HUDEP-2 (cell line): Measurements from ENCODE around the gene MOB2.
"Not testable (repeated sequence)": the region's sequence is repeated elsewhere in the genome, so short reads cannot be mapped to it uniquely, and the experiment has no call there.

Experiments used
- DNase-seq, 76 experiments: peaks; one replicate each; lab custom pipeline; 2025; ENCODE audit not compliant: unreplicated experiment in 76 of 76; lab: John Stamatoyannopoulos, UW

MOB2 gene

DNA sequence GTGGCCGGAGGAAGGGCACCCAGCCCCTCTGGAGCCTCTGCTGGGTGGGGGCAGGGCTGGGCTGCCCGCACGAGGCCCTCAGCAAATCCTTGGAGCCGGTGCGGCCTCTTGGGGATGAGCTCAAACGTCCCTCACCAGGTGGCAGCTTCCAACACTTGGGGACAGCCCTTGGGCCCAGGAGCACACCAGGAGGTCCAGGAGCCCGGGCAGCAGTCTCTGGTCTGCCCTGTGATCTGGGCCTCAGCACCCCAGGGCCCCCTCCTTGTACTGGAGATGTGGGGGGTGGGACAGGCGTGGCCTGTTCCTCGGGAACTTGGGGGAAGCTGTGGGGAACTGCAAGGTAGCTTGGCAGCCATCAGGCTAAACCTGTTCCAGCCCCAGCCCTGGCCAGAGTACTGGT, 40.0 kb downstream of the MOB2 start:
- no peak for DNase-seq

DNA sequence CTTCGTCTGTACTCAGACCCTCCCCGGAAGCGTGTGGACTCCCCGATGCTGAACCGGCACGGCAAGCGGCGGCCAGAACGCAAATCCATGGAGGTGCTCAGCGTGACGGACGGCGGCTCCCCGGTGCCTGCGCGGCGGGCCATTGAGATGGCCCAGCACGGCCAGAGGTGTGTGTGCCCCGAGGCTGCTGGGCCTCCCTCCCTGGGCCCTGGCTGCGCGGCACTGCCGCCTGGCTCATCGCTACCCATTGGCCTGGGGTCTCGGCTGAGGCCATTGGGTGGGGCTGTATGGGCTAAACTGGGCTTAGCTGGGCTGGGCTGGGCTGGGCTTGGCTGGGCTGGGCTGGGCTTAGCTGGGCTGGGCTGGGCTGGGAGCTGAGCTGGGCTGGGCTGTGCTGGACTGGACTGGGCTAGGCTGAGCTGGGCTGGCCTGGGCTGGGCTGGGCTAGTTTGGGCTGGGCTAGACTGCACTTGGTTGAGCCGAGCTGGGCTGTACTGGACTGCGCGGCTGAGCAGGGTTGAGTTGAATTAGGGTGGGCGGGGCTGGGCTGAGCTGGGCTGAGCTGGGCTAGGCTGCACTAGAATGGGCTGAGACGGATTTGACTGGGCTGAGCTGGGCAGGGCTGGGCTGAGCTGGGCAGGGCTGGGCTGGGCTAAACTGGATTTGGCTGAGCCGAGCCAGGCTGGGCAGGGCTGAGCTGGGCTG, 40.7 kb downstream of the MOB2 start:
- peak in 2 of 76 experiments; percentile 7 to 16 for DNase-seq

- DNase-seq, result no peak
Measured at GRCh38 chr11:1444823-1445422, 41.7 kb downstream of the MOB2 start.

DNA sequence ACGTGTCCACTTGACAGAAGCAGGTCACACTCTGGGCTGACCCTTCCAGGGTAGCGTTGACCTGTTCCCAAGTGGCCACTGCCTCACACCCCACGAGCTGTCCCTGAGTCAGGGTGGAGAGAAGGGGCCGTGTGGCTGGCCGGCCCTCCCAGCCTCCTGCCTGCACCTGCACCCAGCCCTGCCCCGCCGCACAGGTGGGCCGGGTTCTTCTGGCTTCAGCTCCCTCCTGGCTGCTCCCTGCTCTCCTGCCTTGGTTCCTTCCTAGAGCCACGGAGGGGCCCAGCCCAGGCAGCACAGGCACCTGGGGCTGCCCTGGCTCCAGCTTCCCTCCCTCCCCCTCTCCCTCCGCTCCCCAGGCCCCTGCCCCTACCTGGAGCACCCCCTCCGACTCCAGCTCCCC, 42.3 kb downstream of the MOB2 start:
- no peak for DNase-seq

DNA sequence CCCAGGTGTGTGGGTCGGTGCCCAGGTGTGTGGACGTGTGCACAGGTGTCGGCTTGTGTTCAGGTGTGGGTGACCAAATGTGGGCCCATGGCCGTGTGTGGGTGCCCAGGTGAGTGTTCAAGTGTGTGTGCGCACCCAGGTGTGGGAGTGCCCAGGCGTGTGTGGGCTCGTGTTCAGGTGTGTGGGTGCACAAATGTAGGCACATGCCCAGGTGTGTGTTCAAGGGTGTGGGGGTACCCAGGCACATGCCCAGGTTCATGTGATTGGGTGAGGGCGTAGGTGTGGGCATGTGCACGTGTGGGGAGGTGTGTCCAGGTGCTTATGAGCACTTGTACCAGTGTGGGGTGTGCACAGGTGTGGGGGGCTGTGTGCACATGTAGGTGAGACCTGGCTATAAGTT, 42.8 kb downstream of the MOB2 start:
- DNase-seq, result no peak

- DNase-seq, result no peak
Measured at GRCh38 chr11:1442807-1443366, 43.7 kb downstream of the MOB2 start.

GRCh38 chr11:1442163-1442562, 44.4 kb downstream of the MOB2 start:
- DNase-seq, result no peak

DNA sequence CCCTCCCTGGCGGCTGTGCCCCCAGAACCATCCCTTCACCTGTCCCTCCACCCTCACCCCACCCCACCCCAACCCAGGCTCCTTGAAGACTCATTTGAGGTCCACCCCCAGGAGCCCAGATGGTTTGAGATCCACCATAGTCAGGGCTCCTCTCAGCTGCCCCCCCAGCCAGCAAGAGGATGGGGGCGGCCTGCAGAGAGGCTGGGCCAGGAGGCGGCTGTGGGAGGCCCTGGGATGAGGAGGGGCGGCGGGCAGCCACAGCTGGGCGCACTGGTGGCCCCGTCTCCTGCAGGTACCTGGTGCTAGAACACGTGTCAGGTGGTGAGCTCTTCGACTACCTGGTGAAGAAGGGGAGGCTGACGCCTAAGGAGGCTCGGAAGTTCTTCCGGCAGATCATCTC, 46.1 kb downstream of the MOB2 start:
- DNase-seq, result no peak

GRCh38 chr11:1440066-1440465, 46.5 kb downstream of the MOB2 start:
- no peak for DNase-seq

- no peak for DNase-seq
Measured at GRCh38 chr11:1439341-1439740, 47.2 kb downstream of the MOB2 start.

- no peak for DNase-seq
Measured at GRCh38 chr11:1438967-1439330, 47.6 kb downstream of the MOB2 start.

GRCh38 chr11:1438261-1438966, 48.2 kb downstream of the MOB2 start:
- DNase-seq, result no peak

DNA sequence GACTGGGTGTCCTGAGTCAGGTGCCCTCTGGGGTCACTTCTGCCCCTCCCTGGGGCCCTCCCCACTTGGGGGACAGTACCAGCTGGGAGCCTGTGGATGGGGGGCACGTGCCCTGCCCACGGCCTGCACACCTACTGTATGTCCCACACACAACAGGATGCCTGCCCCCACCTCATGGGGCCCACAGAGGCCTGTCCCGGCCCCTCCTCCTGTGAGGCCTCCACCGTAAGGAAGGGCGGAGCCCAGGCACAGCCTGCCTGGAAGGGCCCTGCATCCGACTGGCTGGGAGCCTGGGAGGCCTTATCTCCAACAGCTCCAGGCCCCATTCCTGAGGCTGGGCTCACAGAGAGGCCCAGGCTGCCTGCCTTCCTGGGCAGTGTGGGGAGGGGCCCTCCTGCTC, 49.1 kb downstream of the MOB2 start:
- peak in 2 of 76 experiments; percentile 7 to 14 for DNase-seq

- DNase-seq, result no peak
Measured at GRCh38 chr11:1436468-1437039, 50.0 kb downstream of the MOB2 start.

GRCh38 chr11:1435820-1436467, 50.6 kb downstream of the MOB2 start:
- no peak for DNase-seq

GRCh38 chr11:1435479-1435819, 51.1 kb downstream of the MOB2 start:
- not testable (repeated sequence) for DNase-seq

- no peak for DNase-seq
Measured at GRCh38 chr11:1433977-1434640, 52.5 kb downstream of the MOB2 start.

- no peak for DNase-seq
Measured at GRCh38 chr11:1433568-1433967, 53.0 kb downstream of the MOB2 start.

DNA sequence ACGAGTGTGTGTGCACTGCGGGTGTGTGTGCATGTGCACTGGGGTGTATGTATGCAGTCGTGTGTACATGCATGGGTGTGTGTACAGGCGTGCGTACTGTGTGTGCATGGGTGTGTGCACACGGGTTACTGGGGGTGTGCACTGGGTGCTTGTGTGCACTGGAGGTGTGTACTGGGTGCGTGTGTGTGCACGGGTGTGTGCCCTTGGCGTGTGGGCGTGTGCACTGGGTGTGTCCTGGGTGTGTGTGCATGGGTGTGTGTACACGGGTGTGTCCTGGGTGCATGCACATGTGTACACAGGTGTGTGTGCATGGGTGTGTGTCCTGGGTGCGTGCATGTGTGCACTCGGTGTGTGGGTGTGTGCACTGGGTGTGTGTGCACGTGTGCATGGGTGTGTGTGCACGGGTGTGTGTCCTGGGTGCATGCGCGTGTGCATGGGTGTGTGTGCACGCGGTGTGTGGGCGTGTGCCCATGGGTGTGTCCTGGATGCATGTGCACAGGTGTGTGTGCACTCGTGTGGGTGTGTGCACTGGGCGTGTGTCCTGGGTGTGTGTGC, 57.7 kb downstream of the MOB2 start:
- no peak for DNase-seq

DNA sequence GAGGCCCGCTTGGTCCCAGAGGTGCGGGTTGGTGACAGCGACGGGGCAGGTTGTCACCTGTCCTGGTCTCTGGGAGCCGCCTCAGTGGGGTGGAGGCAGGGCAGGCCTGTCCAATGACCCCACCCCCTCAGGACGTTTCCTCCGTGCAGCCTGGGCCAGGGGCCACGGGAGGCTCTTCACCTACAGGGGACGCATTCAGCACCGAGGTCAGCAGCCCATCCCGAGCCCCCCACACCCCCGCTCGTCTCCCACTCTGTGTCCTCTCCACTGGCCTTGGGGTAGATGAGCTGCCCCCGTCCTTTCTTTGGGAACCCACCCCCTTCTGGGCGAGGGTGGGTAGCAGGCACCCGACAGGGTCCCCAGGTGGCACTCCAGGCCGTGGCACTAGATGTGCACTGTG, 61.1 kb downstream of the MOB2 start:
- DNase-seq, result no peak
